Activated effector memory CD4-positive, alpha-beta T cell treated with anti-CD3 and anti-CD28 coated beads, Interleukin-2, amount 50 U/mL, for 16 hours (primary cell): ENCODE measurements around the gene SP100.
"Not testable (repeated sequence)": the region's sequence is repeated elsewhere in the genome, so short reads cannot be mapped to it uniquely, and the experiment has no call there.

ENCODE experiments used
- DNase-seq: peaks from one replicate; pipeline ENCODE4 v3.0.0-alpha.2; 2020

The SP100 gene

DNA sequence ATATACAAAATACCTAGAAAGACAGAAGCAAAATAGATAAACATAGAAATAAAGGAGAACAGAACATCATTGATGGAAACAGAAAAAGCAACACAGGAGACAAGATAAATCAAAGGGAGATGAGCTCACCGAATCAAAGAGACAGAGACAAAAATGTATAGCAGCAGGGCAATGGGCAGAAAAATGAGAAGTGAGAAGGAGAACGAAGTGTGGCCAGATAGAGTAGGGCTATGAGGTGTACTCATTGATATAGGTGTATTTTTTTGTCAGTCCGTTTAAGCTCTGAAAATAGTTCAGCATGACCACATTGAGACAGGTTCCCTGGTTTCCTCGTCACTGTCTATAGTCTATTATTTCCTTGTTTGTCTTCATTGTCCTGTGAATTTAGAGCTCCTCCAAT, 55.1 kb downstream of the SP100 start:
- DNase-seq, result no peak

DNA sequence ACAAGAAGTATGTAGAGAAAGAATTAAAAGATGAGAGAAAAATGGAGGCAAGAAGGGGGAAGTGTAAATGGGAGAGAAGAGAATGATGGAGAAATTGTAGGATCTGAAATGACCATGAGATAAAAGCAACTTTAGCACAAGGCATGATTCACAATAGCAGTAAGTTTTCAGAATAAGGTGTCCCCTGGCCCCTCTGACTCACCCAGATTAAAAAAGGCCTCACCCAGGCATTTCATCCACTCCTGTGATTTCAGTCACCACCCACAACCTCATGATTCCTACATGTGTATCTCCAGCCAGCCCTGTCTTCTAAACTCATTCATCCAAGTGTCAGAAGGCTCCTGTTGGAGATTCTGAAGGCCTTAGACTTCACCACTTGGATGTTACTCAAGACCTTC, 56.6 kb downstream of the SP100 start:
- peak; percentile 68 for DNase-seq

DNA sequence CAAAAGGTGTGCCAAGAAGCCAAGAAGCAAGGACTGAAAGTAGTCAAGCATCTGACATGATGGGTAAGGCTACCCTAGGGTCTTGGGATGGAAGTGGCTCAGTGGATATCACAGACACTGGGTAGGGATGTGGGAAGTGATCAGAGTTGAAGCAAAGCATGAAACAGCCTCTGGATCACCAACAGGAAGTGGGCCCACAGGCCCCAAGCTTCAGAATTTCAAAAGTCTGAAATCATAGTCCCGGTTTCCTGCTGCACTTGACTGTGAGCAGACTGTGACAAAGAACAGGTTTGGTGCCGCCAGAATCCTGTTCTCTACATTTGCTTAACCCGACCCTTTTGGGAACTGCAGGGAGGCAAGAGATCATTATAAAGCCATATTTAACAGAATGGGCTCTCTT, 57.4 kb downstream of the SP100 start:
- no peak for DNase-seq

DNA sequence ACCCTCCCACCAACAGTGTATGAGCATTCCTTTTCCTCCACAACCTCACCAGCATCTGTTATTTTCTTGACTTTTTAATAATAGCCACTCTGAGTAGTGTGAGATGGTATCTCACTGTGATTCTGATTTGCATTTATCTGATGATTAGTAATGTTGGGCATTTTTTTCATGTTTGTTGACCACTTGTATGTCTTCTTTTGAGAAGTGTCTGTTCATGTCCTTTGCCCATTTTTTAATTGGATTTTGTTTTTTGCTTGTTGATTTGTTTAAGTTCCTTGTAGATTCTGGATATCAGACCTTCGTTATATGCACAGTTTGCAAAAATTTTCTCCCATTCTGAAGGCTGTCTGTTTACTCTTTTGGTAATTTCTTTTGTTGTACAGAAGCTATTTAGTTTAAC, 59.1 kb downstream of the SP100 start:
- DNase-seq, result no peak

DNA sequence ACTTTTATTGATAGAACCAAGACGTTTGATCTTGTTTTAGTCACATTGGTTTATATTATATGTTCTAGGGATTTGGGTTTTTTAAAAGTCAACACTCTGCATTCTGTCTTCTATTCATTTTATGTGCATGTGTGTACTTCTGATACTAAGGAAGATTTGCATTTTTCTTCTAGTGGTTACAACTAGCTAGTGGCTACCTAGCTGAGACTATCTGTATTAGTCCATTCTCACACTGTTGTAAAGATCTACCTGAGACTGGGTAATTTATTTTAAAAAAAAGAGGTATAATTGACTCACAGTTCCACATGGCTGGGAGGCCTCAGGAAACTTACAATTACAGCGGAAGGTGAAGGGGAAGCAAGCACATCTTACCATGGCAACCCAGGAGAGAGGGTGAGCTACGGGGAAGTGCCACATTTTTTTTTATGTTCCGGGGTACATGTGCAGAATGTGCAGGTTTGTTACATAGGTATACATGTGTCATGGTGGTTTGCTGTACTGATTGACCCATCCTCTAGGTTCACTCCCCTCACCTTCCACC, 69.9 kb downstream of the SP100 start:
- no peak for DNase-seq

DNA sequence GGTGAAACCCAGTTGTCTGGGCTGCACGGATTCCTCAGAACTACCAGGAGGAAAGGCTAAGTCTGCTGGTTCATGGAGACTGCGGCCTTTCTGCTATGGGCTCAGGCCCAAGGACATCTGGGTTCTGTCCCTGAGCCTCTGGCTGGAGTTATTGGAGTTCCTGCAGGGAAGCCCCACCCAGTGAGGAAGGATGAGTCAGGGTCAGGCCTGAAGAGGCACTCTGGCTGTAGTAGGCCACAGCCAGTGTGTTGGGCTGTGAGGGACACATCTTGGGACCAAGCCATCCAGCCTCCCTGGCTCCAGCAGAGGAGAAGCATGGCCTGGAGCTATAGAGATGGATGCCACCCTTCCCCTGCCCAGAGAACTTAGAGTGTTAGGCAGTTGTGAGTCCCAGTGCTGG, 75.2 kb downstream of the SP100 start:
- DNase-seq, result not testable (repeated sequence)

DNA sequence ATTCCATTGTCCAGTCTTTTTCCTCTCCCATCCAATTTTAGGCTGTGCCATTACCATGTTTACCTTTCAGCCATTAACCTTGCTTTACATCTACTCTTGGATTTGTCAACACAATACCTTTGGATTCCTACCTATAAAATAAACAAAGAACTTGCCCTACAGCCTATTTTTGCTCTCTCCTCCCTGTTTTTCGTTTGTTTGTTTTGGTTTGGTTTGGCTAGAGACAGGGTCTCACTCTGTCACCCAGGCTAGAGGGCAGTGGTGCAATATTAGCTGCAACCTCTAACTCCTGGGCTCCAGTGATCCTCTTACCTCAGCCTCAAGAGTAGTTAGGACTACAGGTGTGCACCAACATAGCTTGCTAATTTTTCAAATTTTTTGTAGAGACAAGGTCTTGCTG, 76.1 kb downstream of the SP100 start:
- DNase-seq, result no peak

DNA sequence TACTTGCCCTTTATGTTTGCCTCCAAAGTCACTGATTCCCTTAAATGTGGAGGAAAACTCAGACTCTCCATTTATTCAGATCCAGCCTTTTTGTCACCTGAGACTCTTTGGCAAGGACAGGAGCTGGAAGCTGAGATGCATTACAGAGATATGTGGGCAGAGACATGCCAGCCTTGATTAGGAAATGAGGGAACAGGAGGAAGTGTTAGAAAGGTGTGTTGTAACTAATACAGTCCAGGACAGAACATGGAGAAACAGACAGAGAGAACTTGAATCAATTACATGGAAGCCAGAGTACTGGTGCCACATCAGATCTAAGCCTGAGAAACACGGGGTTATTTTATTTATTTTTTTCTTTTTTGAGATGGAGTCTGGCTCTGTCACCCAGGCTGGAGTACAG, 79.0 kb downstream of the SP100 start:
- no peak for DNase-seq

DNA sequence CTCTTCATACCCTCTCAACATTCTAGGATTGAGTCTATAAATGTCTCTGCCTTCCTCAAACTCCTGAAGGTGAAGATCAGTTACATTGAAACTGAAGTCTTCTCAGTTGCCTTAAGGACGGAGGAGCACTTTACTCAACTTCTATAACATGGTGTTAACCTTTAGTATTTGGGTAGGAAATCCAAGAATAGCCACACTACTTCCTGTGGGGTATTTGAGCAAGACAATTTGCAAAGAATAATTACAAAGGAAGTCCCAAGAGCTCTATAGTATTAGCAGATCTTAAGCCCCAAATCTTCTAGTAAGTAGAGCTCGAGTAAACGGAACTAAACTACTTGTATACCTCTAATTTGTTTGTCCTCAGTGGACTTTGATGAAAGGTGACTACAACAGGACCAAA, 80.9 kb downstream of the SP100 start:
- no peak for DNase-seq

DNA sequence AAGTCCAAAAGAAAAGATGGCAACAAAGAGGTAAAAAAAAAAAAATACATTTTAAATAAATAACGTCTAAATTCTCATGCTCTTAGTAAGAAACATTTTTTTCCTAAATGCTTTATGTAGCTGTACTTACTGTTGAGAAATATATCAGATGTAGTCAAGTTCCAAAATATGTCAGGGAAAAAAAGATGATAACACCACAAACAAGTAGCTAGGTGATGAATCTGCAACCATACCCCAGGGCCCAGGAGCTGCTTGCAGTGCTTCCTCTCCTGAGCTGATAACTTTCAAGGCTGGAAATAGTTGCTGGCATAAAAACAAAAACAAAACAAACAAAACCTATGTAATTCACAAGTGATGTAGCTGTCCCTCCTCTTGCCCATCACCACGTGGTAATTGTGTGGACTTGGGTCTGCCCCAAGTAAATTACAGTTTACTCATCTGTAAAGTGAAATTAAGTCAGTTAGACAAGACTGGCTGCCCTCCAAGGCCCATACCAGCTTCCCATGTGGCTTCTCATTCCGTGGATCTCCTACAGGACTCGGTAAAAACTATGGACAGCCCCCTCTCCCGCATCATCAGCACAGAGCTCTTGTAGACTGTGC, 82.6 kb downstream of the SP100 start:
- no peak for DNase-seq

DNA sequence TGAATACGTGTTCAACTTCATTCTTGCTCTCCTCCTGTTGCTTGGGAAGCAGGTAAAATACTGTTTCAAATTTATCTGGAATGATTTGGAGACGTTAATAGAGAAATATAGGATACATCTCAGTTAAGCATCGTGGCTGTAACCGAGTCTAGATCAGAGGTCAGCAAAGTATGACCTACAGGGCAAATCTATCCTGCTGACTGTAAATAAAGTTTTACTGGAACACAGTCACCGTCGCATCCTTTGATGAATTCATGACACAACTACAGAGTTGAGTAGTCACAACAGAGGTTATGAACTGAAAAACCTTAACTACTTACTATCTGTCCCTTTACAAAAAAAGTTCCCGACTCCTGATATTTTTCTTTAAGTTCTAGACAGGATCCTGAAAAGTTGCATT, 86.6 kb downstream of the SP100 start:
- DNase-seq, result no peak

DNA sequence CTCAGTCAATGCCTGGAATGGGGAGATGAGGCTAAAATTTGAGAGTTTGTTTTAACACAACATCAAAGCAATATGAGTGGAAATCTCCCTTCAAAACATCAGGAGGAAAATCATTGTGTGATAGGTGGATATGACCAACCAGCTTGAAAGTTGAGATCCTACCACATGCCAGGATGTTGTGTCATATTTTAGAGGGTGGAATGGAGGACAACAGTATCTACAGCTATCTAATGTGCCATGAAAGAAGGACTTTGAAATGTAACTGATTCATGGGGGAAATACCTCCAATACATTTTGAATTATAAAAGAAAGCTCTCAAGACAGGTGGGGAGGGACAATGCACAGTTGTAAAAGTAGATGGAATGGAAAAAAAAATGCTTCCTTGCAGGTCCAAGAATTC, 87.8 kb downstream of the SP100 start:
- DNase-seq, result no peak

DNA sequence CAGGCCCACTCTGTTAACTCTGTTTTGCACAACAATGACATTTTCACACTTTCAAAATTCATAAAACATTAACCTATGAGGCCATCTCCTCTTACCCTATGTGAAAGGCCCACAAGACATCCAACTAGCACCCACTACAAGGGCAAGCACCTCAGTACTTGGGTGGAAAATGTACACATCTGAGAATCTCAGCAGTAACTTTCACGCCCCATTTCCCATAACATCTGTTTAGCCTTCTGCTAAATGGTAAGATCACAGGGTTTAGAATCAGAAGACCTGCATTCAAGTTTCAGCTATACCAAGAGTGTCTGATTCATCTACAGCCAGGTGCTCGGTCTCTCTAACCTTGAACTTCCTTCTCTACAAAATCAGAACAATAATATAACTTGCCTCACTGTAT, 89.2 kb downstream of the SP100 start:
- DNase-seq, result no peak

DNA sequence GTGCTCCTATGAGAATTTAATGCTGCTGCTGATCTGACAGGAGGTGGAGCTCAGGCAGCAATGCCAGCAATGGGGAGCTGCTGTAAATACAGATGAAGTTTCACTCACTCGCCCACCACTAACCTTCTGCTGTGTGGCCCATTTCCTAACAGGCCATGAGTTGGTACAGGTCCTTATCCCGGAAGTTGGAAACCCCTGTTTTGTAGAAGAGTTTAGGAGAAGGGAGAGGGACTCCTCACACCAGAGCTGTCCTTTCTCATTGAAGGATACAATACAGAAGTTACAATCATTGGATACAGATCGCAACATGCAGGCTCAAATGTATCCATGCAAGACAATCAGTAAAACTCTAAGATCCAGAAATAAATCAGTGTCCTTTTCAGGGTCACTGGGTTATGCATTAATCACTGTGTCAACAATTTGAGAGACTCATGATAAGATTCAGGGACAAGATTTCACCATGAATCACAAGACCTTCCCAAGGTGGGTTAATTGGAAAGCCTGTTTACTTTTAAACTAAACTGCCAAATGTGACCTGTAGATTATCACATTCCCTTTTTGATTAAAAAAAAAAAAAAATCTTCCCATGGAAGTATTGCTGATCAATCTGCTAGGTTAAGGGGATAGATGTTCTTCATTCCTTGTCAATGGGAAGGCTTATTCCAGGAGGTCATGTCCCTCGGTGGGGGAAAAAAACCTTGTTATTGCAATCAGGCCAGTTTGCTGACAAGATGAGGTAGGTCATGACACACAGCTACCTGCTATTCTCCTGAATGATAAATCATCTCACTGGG, 97.2 kb downstream of the SP100 start:
- DNase-seq, result no peak

DNA sequence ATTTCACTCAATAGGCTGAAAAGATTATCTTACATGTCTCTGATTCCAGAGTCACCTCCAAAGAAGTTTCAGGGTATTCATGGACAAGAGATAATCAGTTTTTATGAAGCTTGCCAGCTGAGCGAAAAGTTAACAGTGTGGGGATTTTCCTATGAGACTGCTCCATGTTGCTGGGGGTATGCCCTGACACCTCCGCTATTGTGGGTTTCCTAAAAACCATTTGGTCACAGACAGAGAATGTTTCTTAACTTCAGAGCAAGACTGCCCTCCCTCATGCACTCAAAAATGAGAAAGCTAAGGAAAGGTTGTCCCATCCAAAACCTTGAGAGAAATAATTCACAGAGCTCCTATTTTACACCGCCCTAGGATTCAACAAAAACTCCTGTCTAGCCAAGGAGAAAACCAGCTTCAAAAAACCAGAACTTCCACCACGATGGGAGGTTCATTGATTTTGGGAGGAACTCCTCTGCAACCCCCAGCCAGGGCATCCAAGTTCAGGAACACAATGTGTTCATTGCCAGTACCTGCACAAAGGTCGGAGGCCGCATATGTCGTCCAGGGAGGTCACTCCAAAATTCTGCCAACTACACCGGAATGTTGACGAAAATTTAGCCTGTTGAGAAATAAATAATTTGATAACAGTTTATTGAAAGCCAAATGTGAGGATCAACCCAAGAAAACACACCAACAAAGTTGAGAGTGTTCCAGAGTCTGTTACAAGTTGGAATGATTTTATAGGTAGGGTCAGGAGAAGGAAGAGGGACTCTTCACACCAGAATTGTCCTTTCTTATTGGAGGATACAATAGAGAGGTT, 104.3 kb downstream of the SP100 start:
- no peak for DNase-seq

DNA sequence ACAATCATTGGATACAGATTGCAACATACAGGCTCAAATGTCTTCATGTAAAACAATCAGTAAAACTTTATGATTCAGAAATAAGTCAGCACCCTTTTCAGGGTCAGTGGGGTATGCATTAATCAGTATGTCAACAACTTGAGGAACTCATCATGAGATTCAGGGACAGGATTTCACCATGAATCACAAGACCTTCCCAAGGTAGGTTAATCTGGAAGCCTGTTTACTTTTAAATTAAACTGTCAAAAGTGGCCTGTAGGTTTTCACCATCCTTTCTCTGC, 104.8 kb downstream of the SP100 start:
- no peak for DNase-seq

DNA sequence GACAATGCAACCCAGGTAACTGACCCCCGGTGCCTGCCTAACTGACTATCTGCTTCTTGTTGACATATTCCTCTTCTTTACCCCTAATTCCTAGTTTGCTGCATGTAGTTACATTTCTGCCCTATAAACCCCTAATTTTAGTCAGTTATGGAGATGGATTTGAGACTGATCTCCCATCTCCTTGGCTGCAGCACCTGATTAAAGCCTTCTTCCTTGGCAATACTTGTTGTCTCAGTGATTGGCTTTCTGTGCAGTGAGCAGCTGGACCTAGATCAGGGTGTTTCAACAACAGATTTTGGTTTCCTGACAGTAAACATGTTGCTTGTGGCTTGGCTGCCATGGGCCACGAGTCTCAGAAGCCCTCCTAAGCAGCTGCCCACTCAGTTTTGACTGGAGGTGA, 105.4 kb downstream of the SP100 start:
- no peak for DNase-seq

DNA sequence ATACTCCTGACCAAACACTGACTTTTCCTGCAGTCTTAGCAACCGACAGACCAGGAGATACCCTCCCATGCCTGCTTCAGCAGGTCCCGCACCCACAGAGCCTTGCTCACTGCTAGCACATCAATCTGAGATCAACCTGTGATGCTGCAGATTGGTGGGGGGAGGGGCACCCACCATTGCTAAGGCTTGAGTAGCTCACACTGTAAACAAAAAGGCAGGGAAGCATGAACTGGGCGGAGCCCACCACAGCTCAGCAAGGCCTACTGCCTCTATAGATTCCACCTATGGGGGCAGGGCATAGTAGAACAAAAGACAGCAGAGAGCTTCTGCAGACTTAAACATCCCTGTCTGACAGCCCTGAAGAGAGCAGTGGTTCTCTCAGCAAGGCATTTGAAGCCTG, 109.7 kb downstream of the SP100 start:
- DNase-seq, result no peak

DNA sequence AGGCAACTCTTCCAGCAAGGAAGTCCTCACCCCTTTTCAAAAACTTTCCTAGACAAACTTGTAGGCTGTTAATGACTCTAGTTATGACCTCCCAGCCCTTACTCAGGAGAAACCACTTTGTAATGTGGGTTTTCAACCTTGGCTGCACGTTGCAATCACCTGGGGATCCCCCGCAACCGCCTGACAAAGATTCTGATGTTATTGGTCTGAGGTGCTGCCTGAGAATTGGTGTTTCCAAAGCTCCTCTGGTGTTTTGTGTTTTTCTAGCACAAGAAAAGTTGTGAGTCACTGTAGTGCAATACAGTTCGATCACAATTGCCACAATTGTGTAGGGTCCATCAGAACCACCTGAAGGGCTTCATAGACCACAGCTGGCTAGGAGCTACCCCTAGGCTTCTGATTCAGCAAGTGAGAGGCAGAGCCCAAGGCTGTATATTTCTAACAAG, 121.6 kb downstream of the SP100 start:
- DNase-seq, result no peak

DNA sequence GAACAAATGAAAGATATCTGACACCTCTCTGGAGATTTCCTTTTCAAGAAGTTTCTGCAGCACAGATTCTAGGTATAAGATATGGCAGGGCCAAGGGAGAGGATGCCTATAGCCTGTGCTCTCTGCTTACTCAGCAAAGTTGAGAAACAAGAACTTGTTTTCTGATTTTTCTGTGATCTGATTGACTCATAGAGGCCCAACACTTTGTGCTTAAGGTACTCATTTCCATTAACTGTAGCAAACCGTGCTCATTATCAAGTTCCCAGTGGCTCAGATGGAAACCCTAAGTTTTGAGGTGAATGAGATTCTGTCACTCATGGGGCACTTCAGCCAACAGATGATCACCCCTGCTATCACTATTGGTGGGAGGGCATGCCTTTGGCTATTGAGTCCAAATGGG, 124.3 kb downstream of the SP100 start:
- DNase-seq, result no peak

DNA sequence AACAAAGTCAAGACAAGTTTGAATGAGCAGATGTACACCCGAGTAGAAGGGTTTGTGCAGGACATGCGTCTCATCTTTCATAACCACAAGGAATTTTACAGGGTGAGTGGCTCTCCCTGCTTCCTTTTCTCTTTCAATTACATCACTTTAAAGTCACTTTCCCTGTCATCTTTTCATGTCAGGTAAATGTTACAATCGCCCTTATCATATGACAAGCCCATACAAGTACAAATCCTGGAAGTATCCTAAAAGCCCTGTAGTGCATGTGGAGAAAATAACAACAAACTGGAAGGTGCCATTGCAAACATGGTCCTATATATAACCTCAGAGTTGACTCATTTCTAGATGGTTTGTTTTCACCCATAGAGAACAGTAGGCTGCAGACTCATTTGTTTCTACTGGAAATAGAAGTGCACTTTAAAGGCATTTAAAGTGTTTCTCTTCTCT, 126.0 kb downstream of the SP100 start:
- DNase-seq, result no peak

DNA sequence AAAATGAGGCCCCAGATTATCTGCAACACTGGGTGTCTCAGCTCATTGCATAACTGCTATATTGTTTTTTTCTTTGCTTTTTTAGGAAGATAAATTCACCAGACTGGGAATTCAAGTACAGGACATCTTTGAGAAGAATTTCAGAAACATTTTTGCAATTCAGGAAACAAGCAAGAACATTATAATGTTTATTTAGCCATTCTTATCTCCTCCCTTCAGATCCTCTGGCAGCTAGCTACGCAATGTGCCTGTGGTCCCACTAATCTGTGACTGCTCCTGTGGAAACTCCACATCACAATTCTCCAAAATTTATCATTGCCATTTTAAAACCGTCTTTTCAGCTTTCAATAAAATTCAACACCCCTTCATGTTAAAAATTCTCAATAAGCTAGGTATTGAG, 126.8 kb downstream of the SP100 start:
- DNase-seq, result no peak

DNA sequence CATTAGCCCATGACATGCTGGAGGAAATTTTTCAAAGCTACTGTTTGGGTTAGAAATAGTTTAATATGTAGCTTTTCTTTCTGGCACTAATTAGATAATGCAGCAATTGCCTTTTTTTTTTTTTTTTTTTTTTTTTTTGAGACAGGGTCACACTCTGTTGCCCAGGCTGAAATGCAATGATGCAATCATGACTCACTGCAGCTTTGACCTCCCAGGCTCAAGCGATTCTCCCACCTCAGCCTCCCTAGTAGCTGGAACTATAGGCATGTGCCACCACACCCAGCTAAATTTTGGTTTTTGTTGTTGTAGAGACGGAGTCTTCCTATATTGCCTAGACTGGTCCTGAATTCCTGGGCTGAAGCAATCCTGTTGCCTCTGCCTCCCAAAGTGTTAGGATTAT, 136.2 kb downstream of the SP100 start:
- DNase-seq, result no peak

DNA sequence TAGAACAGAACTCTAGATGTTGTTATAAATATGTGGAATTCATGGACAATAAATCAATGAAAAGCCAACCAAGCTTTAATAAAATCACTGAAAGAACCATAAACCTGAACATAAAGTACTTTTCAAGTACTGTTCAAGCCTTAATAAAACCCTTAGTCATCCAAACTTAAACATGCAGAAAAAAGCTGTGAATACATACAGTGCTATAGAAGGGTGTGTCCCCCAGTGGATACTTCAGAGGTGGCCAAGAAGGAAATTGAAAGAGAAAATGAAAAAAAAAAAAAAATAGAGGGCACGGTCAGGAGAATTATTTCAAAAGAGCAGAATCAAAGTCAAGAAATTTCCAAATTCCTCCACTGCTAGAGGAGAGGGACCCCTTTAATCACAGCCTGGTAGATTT, 141.1 kb downstream of the SP100 start:
- no peak for DNase-seq
